ENCODE data around the gene COMT. TPM values are rescaled to one million over a fixed set of nuclear protein-coding genes. Genes with fewer than 3 reads are reported as not detected.

COMT gene
- total RNA-seq, 4 donors from 2014 or later, result 88.9 to 175 (median 108) TPM

DNA sequence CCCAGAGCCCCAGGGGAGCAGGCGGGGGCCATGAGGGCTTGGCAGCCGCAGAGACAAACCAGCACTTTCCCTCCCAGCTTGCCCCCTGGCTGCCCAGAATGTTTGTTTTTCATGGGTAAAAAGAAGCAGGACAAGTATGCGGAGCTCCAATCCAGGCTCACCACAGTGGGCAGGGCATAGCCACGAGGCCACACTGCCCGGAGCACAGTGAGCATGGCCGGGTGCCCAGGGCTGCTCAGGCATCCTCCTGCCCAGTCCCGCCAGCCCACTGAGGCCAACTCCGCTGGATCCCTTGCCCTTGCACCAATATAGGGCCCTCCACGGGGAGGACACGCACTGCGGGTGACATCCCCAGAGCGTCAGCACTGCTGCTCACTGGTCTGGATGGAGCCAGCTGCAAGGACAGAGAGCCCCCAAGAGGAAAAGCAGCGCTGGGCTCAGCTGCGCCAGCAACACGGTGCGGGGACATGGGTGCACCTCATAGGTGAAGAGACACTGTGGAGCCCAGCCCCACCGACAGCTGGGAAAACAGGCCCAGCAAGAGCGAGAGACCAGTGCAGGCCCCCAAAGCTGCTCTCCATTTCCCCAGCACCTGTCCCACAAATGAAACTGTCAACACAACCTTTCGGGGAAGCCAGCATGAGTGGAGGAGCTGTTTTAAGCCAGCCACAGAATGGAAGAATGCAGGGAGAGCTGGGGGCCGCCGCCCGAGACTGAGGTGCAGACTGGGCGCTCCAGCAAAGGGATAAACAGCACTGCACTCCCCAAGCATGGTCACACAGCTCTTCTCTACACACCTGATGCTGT, 50.3 kb downstream of the COMT start:
- intact Hi-C loops (cut with DNase I; ENCODE audit: low total_unique reads), result no loop called here
- no peak overlapping the region for H3K27ac ChIP-seq
- no peaks in the 10 kb centered on the region for H3K36me3 ChIP-seq
- DNase-seq, result no peak
- peaks cover 0 to 13% of the 10 kb centered on the region in 2 donors for H3K4me1 ChIP-seq
- no peaks in the 10 kb centered on the region for H3K9me3 ChIP-seq
- no peak overlapping the region for H3K4me3 ChIP-seq
- TF ChIP-seq POLR2A (IDR thresholded peaks at IDR 0.05), result no peak
- TF ChIP-seq CTCF (IDR thresholded peaks at IDR 0.05), result no peak
- H3K27me3 ChIP-seq, result no peaks in the 10 kb centered on the region

DNA sequence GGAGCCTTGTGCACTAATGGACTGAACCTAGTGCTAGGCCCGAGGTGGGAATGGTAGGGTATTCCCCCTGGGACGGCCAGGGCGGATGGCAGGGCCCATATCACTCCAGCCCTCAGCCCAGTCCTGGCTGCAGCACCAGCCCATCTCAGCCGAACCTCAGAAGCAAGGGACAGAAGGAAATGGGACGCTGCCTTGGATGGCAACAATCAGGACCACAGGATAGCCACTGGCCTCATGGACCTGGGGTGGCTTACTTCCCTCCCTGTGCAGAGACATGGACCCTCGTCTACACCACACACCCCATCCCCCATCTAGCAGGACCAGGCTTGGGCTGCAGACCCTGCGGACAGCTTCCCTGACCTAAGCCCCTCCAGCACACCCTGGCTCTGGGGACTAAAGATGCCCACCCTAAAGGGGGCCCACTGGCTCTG, 50.9 kb downstream of the COMT start:
- no peak for TF ChIP-seq POLR2A (IDR thresholded peaks at IDR 0.05)
- TF ChIP-seq CTCF (IDR thresholded peaks at IDR 0.05), result no peak
- H3K36me3 ChIP-seq, result no peaks in the 10 kb centered on the region
- no peak overlapping the region for H3K27ac ChIP-seq
- H3K4me1 ChIP-seq, result peaks cover 0 to 9% of the 10 kb centered on the region in 2 donors
- no peaks in the 10 kb centered on the region for H3K9me3 ChIP-seq
- intact Hi-C loops (cut with DNase I; ENCODE audit: low total_unique reads), result no loop called here
- H3K4me3 ChIP-seq, result no peak overlapping the region
- no peak for DNase-seq
- no peaks in the 10 kb centered on the region for H3K27me3 ChIP-seq

- no peaks in the 10 kb centered on the region for H3K36me3 ChIP-seq
- no peaks in the 10 kb centered on the region for H3K9me3 ChIP-seq
- intact Hi-C loops (cut with DNase I; ENCODE audit: low total_unique reads), result no loop called here
- no peak overlapping the region for H3K27ac ChIP-seq
- H3K27me3 ChIP-seq, result no peaks in the 10 kb centered on the region
- TF ChIP-seq CTCF (IDR thresholded peaks at IDR 0.05) (no peak), POLR2A (IDR thresholded peaks at IDR 0.05) (no peak)
- H3K4me1 ChIP-seq, result peaks cover 0 to 8% of the 10 kb centered on the region in 2 donors
- H3K4me3 ChIP-seq, result no peak overlapping the region
- DNase-seq, result no peak
Measured at GRCh38 chr22:19992921-19993355, 51.4 kb downstream of the COMT start.

- Histone ChIP-seq H3K4me1 (peaks cover 0 to 8% of the 10 kb centered on the region in 2 donors), H3K36me3 (no peaks in the 10 kb centered on the region), H3K9me3 (no peaks in the 10 kb centered on the region), H3K27ac (no peak overlapping the region), H3K4me3 (no peak overlapping the region), H3K27me3 (no peaks in the 10 kb centered on the region)
- no peak for TF ChIP-seq CTCF (IDR thresholded peaks at IDR 0.05)
- no peak for TF ChIP-seq POLR2A (IDR thresholded peaks at IDR 0.05)
- intact Hi-C loops (cut with DNase I; ENCODE audit: low total_unique reads), result no loop called here
- no peak for DNase-seq
Measured at GRCh38 chr22:19993926-19994325, 52.4 kb downstream of the COMT start.

DNA sequence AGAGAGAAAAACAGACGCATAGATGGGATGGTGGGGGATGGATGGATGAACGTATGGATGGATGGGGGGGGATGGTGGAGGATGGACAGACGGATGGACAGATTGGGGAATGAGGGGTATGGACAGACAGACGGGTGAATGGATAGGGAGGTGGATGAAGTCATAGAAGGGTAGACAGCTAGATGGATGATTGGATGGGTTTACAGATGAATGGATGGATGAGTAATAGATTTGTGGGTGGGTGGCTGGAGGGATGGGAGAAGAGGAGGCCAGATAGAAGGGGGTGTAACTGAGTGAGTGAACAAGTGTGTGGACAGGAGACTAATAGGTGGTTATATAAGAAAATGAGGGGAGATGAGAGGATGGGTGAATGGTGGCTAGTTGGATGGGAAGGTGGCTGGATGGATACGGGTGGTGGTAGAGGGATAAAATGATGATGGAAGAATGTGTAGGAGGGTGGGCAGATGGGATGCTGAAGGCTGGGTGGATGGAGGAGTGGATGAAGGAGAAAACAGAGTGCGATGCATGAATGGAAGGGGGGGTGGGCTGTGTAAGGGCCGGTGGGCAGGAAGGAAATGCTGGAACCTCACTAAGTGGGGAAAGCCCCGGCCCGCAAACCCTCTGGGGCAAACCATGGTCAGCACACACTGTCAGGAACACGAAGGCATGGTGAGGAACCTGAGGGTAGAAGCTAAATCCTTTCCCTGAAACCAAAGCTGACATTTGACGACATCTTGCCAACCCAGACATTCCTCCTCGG, 53.5 kb downstream of the COMT start:
- Histone ChIP-seq H3K27ac (peak overlapping the region; percentile 27 to 54), H3K36me3 (no peaks in the 10 kb centered on the region), H3K4me3 (no peak overlapping the region), H3K4me1 (peaks cover 0 to 8% of the 10 kb centered on the region in 2 donors), H3K9me3 (no peaks in the 10 kb centered on the region), H3K27me3 (no peaks in the 10 kb centered on the region)
- DNase-seq, result no peak
- TF ChIP-seq POLR2A (IDR thresholded peaks at IDR 0.05) (no peak), CTCF (IDR thresholded peaks at IDR 0.05) (no peak)
- intact Hi-C loops (cut with DNase I; ENCODE audit: low total_unique reads), result no loop called here
